Esophagus muscularis mucosa (tissue), 4 donors: ENCODE measurements around the gene ENTREP1. TPM values are rescaled to one million over a fixed set of nuclear protein-coding genes. Genes with fewer than 3 reads are reported as not detected.

Experiments
- DNase-seq: peaks from one replicate; pipeline ENCODE4 v3.0.0-alpha.2; 2017; ENCODE audit errors: extremely low spot score
- H3K27ac ChIP-seq, 4 donors: fragments of 200-600 bp; sonication (generic); replicated peaks in 1 of 4; 1 replicate in 3 of 4; 2 replicates in 1 of 4; pipeline ENCODE4 v1.5.1; 2016 to 2019; ENCODE audit warnings: mild to moderate bottlenecking in 1 of 4
- H3K27me3 ChIP-seq, 4 donors: fragments of 200-600 bp; sonication (generic); one replicate each; pipeline versions ENCODE4 v1.5.1 to v1.6.0; 2016 to 2019
- H3K36me3 ChIP-seq, 4 donors: fragments of 200-600 bp; sonication (generic); one replicate each; pipeline ENCODE4 v1.5.1; 2016 to 2019
- H3K4me1 ChIP-seq, 4 donors: fragments of 200-600 bp; sonication (generic); one replicate each; pipeline ENCODE4 v1.5.1; 2016 to 2019
- H3K4me3 ChIP-seq, 4 donors: fragments of 200-600 bp; sonication (generic); 1 replicate in 2 of 4; 2 replicates in 2 of 4; pipeline ENCODE4 v1.5.1; 2016 to 2019; ENCODE audit warnings: mild to moderate bottlenecking in 4 of 4, moderate library complexity in 1 of 4
- H3K9me3 ChIP-seq, 4 donors: fragments of 200-600 bp; sonication (generic); 1 replicate in 3 of 4; 2 replicates in 1 of 4; pipeline ENCODE4 v1.5.1; 2016 to 2019
- EP300 ChIP-seq: sonication (generic); formaldehyde crosslinking; IDR thresholded peaks from one replicate; pipeline ENCODE4 v1.6.1; 2017; ENCODE audit warnings: antibody characterized with exemption
- POLR2A ChIP-seq: fragments of 450-650 bp; IDR thresholded peaks from one replicate; pipeline ENCODE4 v1.6.1; 2017; ENCODE audit warnings: antibody characterized with exemption, moderate library complexity, mild to moderate bottlenecking, low read depth
- POLR2AphosphoS5 ChIP-seq, 2 donors: sonication (generic); formaldehyde crosslinking; IDR thresholded peaks; one replicate each; pipeline ENCODE4 v1.6.1; 2017; ENCODE audit warnings: antibody characterized with exemption in 2 of 2
- WGBS: methylation state at CpG from one replicate; pipeline ENCODE4 v1.1.5; 2018; 5-methylcytosine and 5-hydroxymethylcytosine counted together
- intact Hi-C: fragments of 100-400 bp; cut with DNase I; formaldehyde crosslinking; loops from one replicate; pipeline ENCODE4 v1.15.1; 2023
- total RNA-seq, 4 donors: library from RNA; depleted of rRNA; stranded (reverse); fragments of >200 nt; gene quantifications; one replicate each; pipeline versions ENCODE4 v1.1.0 to v1.2.1, GENCODE V29; 2016
- TF ChIP-seq, protein P1 (sequence below), 3 experiments: fragments of 200-600 bp in 2 of 3; fragments of 450-650 bp in 1 of 3; sonication (generic) in 2 of 3; IDR thresholded peaks; one replicate each; pipeline ENCODE4 v1.5.1; 2017 to 2019; ENCODE audit warnings: antibody characterized with exemption in 3 of 3, mild to moderate bottlenecking in 2 of 3, moderate library complexity in 1 of 3

ENTREP1 gene
- total RNA-seq, 4 donors from 2014 or later, result 16.2 to 30.2 (median 20.4) TPM

DNA sequence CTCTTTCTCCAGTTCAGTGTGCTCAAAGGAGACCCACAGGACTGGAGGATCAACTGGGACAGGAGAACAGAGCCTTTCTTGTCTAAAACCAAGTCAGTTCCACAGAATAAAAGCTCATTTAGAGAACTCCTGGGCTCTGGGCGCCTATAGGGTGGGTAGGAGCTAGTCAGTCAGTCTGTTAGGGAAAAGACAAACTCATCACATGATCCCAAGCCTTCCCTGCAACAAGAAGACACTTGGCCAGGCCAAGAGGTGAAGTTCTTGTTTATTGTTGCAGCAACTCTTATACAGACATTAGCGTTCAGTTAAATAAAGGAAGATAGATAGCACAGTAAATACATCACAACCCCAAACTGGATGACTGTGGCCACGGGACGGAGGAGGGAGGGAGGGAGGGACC lies 102.3 kb downstream of the ENTREP1 start:
- Histone ChIP-seq H3K36me3 (no peaks in the 10 kb centered on the region), H3K4me1 (peaks cover 0 to under 1% (median 0%) of the 10 kb centered on the region in 4 donors), H3K27ac (no peak overlapping the region), H3K4me3 (no peak overlapping the region), H3K27me3 (no peaks in the 10 kb centered on the region), H3K9me3 (no peaks in the 10 kb centered on the region)
- DNase-seq, result no peak
- intact Hi-C loops, result loop anchor here (10.0 kb wide), 1 partner anchor 248 kb away; the partner anchor contains the start of gene APBA1
- TF ChIP-seq, protein P1, sequence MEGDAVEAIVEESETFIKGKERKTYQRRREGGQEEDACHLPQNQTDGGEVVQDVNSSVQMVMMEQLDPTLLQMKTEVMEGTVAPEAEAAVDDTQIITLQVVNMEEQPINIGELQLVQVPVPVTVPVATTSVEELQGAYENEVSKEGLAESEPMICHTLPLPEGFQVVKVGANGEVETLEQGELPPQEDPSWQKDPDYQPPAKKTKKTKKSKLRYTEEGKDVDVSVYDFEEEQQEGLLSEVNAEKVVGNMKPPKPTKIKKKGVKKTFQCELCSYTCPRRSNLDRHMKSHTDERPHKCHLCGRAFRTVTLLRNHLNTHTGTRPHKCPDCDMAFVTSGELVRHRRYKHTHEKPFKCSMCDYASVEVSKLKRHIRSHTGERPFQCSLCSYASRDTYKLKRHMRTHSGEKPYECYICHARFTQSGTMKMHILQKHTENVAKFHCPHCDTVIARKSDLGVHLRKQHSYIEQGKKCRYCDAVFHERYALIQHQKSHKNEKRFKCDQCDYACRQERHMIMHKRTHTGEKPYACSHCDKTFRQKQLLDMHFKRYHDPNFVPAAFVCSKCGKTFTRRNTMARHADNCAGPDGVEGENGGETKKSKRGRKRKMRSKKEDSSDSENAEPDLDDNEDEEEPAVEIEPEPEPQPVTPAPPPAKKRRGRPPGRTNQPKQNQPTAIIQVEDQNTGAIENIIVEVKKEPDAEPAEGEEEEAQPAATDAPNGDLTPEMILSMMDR (IDR thresholded peaks at IDR 0.05), result no peak
- TF ChIP-seq POLR2A (no peak), POLR2AphosphoS5 (IDR thresholded peaks at IDR 0.05) (no peak), EP300 (no peak)
- 66% methylated on average over 4 of the region's 4 CpGs for WGBS

DNA sequence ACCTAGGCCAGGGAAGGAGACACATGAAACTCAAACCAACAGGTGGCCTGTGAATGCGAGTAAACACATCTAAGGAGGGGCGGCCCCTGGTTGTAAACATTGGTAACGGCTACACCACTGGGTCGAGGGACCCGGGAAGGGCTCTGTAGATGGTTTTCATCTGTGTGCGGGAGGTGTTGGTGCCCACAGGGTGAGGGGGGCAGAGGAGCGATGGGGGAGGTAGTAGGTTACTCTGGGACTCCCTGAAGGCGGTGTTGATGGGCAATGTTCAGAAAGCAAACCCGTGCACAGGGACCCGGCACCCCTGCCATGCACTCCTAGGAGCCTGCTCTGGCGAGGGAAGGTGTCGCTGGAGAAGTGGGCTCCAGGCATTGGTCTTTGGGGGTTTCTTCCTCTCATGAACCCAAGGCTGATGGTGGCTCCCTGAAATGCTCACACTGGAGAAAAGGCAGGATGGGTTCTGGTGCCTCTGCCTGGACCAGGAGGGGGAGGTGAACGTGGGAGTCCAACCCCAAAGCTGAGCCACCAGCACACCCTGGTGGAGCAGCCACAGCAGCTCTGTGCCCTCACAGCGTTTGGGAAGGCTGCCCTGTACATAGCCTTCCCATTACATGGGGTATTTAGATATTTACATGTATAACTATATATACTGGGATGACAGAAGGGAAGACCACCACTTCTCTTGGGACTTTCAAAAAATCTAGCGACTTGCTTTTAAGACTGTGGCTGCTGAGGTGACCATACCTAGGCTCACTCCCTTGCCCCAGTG lies 103.2 kb downstream of the ENTREP1 start:
- no peak for DNase-seq
- no peak overlapping the region for H3K27ac ChIP-seq
- H3K27me3 ChIP-seq, result no peaks in the 10 kb centered on the region
- H3K4me3 ChIP-seq, result no peak overlapping the region
- no peaks in the 10 kb centered on the region for H3K4me1 ChIP-seq
- TF ChIP-seq, protein P1 (IDR thresholded peaks at IDR 0.05), result no peak
- TF ChIP-seq EP300 (no peak), POLR2A (no peak), POLR2AphosphoS5 (IDR thresholded peaks at IDR 0.05) (no peak)
- H3K36me3 ChIP-seq, result no peaks in the 10 kb centered on the region
- intact Hi-C loops, result loop anchor here (10.0 kb wide), 1 partner anchor 247 kb away; the partner anchor contains the start of gene APBA1
- 92% methylated on average over 14 of the region's 15 CpGs for WGBS
- no peaks in the 10 kb centered on the region for H3K9me3 ChIP-seq

DNA sequence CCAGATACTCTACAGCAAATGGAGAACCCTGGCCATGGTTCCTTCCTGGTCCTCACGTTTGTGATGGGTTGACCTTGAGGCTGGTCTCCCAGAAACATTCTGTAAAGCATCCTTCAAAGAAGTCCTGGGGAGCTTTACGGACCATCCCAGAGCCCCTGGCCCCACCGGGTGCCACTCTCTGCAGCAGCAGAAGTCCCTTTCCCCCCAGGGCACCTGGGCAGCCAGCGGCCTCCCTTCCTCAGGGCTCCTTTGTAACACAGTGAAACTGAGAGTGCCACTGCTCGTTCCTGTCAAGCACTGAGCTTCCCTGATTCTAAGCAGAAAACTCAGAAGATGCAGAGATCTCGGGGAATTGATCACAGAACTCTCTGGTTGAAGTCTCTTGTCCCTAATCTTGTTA lies 104.3 kb downstream of the ENTREP1 start:
- Histone ChIP-seq H3K4me3 (no peak overlapping the region), H3K4me1 (no peaks in the 10 kb centered on the region), H3K9me3 (no peaks in the 10 kb centered on the region), H3K27ac (no peak overlapping the region), H3K36me3 (no peaks in the 10 kb centered on the region), H3K27me3 (no peaks in the 10 kb centered on the region)
- WGBS, result 89% methylated on average over 6 of the region's 6 CpGs
- no peak for DNase-seq
- TF ChIP-seq EP300, result no peak
- TF ChIP-seq POLR2AphosphoS5 (IDR thresholded peaks at IDR 0.05), result no peak
- TF ChIP-seq, protein P1 (IDR thresholded peaks at IDR 0.05), result no peak
- TF ChIP-seq POLR2A, result no peak
- intact Hi-C loops, result loop anchor here (10.0 kb wide), 1 partner anchor 246 kb away; the partner anchor contains the start of gene APBA1

DNA sequence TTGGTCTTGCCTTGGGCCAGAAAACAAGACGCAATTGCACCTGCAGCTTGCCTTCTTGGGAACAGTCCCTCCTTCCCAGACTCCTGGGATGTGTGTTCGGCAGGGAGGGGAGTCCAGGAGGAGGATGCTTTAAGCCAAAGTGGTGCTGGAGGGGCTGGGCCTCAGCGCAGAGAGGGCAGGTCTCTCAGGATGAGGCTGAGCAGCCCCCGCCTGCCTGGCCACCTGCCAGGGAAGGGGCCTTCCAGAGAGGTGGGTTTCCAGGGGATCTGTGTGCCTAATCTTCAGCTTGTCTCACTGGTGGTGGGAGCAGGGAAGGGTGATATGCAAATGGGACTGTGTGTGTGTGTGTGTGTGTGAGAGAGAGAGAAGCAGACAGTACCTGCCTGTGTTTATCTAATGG lies 105.2 kb downstream of the ENTREP1 start:
- Histone ChIP-seq H3K9me3 (no peaks in the 10 kb centered on the region), H3K27me3 (no peaks in the 10 kb centered on the region), H3K36me3 (no peaks in the 10 kb centered on the region), H3K4me1 (no peaks in the 10 kb centered on the region), H3K4me3 (no peak overlapping the region), H3K27ac (no peak overlapping the region)
- WGBS, result 86% methylated on average over 4 of the region's 4 CpGs
- intact Hi-C loops, result no loop called here
- no peak for DNase-seq
- TF ChIP-seq, protein P1 (IDR thresholded peaks at IDR 0.05), result no peak
- TF ChIP-seq POLR2A (no peak), EP300 (no peak), POLR2AphosphoS5 (IDR thresholded peaks at IDR 0.05) (no peak)
